PC-9 (cell line): ENCODE results near the gene ARMH1. TPM values are rescaled to one million over a fixed set of nuclear protein-coding genes. Genes with fewer than 3 reads are reported as not detected.

Source experiments
- BruUV-seq: library from RNA; stranded (reverse); fragments of 400-500 nt; replicated peaks from 2 replicates; lab custom pipeline; 2021; lab: Mats Ljungman, UMichigan
- CTCF ChIA-PET: fragments of 300-600 bp; sonication (Branson Sonifier 250); formaldehyde crosslinking; loops from one replicate; lab custom pipeline; 2022; ENCODE audit warnings: antibody characterized with exemption; lab: Charles Lee
- POLR2A ChIA-PET: fragments of 300-600 bp; sonication (Branson Sonifier 250); formaldehyde crosslinking; loops from one replicate; lab custom pipeline; 2022; ENCODE audit warnings: antibody characterized with exemption; ENCODE audit not compliant: unreplicated experiment; lab: Charles Lee
- DNase-seq, 2 experiments: peaks; one replicate each; pipeline versions ENCODE4 v3.0.0 to v3.0.0-alpha.2; 2015 to 2022; ENCODE audit warnings: mixed read lengths in 1 of 2
- H2AFZ ChIP-seq: fragments of 200-600 bp; sonication (generic); 2 replicates; pipeline ENCODE4 v1.8.1; 2017; ENCODE audit warnings: antibody characterized with exemption
- H3F3A ChIP-seq: fragments of 200-600 bp; sonication (generic); 2 replicates; pipeline ENCODE4 v1.8.1; 2017; ENCODE audit warnings: antibody characterized with exemption, mild to moderate bottlenecking, low read depth; ENCODE audit not compliant: insufficient read depth
- H3K27ac ChIP-seq: fragments of 200-600 bp; sonication (generic); 2 replicates; pipeline ENCODE4 v1.6.1; 2016; ENCODE audit warnings: mixed run types
- H3K27me3 ChIP-seq: fragments of 200-600 bp; sonication (generic); 2 replicates; pipeline ENCODE4 v1.6.1; 2016; ENCODE audit warnings: low read depth, mixed run types; ENCODE audit not compliant: insufficient read depth
- H3K36me3 ChIP-seq: fragments of 200-600 bp; sonication (generic); 2 replicates; pipeline ENCODE4 v1.6.1; 2016; ENCODE audit warnings: low read depth, mixed run types
- H3K4me1 ChIP-seq: fragments of 200-600 bp; sonication (generic); replicated peaks from 2 replicates; pipeline ENCODE4 v1.6.1; 2016; ENCODE audit warnings: mixed run types; ENCODE audit not compliant: insufficient read depth
- H3K4me2 ChIP-seq: fragments of 200-600 bp; sonication (generic); 2 replicates; pipeline ENCODE4 v1.6.1; 2017; ENCODE audit warnings: mixed run types
- H3K4me3 ChIP-seq: fragments of 200-600 bp; sonication (generic); 2 replicates; pipeline ENCODE4 v1.6.1; 2016; ENCODE audit warnings: mixed run types
- H3K79me2 ChIP-seq: fragments of 200-600 bp; sonication (generic); 2 replicates; pipeline ENCODE4 v1.6.1; 2017; ENCODE audit warnings: low read depth, mixed run types
- H3K9me2 ChIP-seq: fragments of 200-600 bp; sonication (generic); 2 replicates; pipeline ENCODE4 v1.8.1; 2017; ENCODE audit warnings: mild to moderate bottlenecking; ENCODE audit not compliant: insufficient read depth
- H3K9me3 ChIP-seq: fragments of 200-600 bp; sonication (generic); 2 replicates; pipeline ENCODE4 v1.8.1; 2016; ENCODE audit warnings: low read depth; ENCODE audit not compliant: insufficient read depth
- H4K20me1 ChIP-seq: fragments of 200-600 bp; sonication (generic); 2 replicates; pipeline ENCODE4 v1.8.1; 2017; ENCODE audit not compliant: insufficient read depth
- CTCF ChIP-seq: fragments of 200-600 bp; sonication (generic); conservative IDR thresholded peaks from 2 replicates; pipeline ENCODE4 v1.6.1; 2017; ENCODE audit warnings: mixed run types, antibody characterized with exemption, mild to moderate bottlenecking, moderate library complexity
- EZH2 ChIP-seq: fragments of 200-600 bp; sonication (generic); IDR thresholded peaks from 2 replicates; pipeline ENCODE4 v1.8.0; 2017; ENCODE audit warnings: antibody characterized with exemption, low read depth
- intact Hi-C: fragments of 100-400 bp; cut with micrococcal nuclease; formaldehyde crosslinking; loops from one replicate; pipeline ENCODE4 v1.10.0; 2022; ENCODE audit not compliant: unreplicated experiment
- total RNA-seq: library from RNA; stranded (reverse); gene quantifications from 2 replicates; pipeline ENCODE4 v1.2.3, GENCODE V29; 2021

Gene ARMH1
- total RNA-seq, 1 experiment from 2014 or later, result 16.9 TPM

GRCh38 chr1:44689447-44689765, 14.9 kb downstream of the ARMH1 start:
- POLR2A ChIA-PET, result interaction anchor here (0.6 kb wide), 1 partner anchor 43 kb away, joined by 33 read pairs; no protein-coding TSS in a partner anchor
- H3K27ac ChIP-seq, result no peak overlapping the region

GRCh38 chr1:44693159-44693558, 18.6 kb downstream of the ARMH1 start:
- H3K4me3 ChIP-seq, result no peak overlapping the region
- ChIA-PET CTCF (no interaction called here), POLR2A (interaction anchor here (0.6 kb wide), 1 partner anchor 1027 kb away, joined by 7 read pairs; no protein-coding TSS in a partner anchor)
- no peaks in the 10 kb centered on the region for H3K9me3 ChIP-seq
- H4K20me1 ChIP-seq, result no peaks in the 10 kb centered on the region
- H3K36me3 ChIP-seq, result no peaks in the 10 kb centered on the region
- no peaks in the 10 kb centered on the region for H3K79me2 ChIP-seq
- TF ChIP-seq CTCF (no peak), EZH2 (no peak)
- peaks cover 8% of the 10 kb centered on the region; the same call in 1 of the 2 replicates for H3K4me1 ChIP-seq
- H3K27ac ChIP-seq, result no peak overlapping the region
- no peak overlapping the region for H2AFZ ChIP-seq
- BruUV-seq, result no TSS peak
- DNase-seq, result no peak
- intact Hi-C loops, result no loop called here
- no peaks in the 10 kb centered on the region for H3K9me2 ChIP-seq
- H3F3A ChIP-seq, result peaks cover 6% of the 10 kb centered on the region; the same call in 1 of the 2 replicates
- H3K4me2 ChIP-seq, result no peak overlapping the region
- no peaks in the 10 kb centered on the region for H3K27me3 ChIP-seq

More at GRCh38 chr1:44689447-44689765, 14.9 kb downstream of the ARMH1 start:
- CTCF ChIA-PET, result no interaction called here
- H3K4me1 ChIP-seq, result peaks cover 6% of the 10 kb centered on the region; the same call in 1 of the 2 replicates
- no peak overlapping the region for H2AFZ ChIP-seq
- TF ChIP-seq EZH2, result no peak
- TF ChIP-seq CTCF, result no peak
- no TSS peak for BruUV-seq
- no peak for DNase-seq
- peaks cover 6% of the 10 kb centered on the region; the same call in 1 of the 2 replicates for H3F3A ChIP-seq
- H3K9me2 ChIP-seq, result no peaks in the 10 kb centered on the region
- no peaks in the 10 kb centered on the region for H4K20me1 ChIP-seq
- no peaks in the 10 kb centered on the region for H3K27me3 ChIP-seq
- no peaks in the 10 kb centered on the region for H3K36me3 ChIP-seq
- no peak overlapping the region for H3K4me3 ChIP-seq
- intact Hi-C loops, result no loop called here
- no peaks in the 10 kb centered on the region for H3K79me2 ChIP-seq
- no peaks in the 10 kb centered on the region for H3K9me3 ChIP-seq
- no peak overlapping the region for H3K4me2 ChIP-seq

GRCh38 chr1:44693900-44694299, 19.4 kb downstream of the ARMH1 start:
- Histone ChIP-seq H4K20me1 (no peaks in the 10 kb centered on the region), H3K4me1 (peaks cover 9% of the 10 kb centered on the region; the same call in 1 of the 2 replicates), H3K4me2 (no peak overlapping the region), H2AFZ (no peak overlapping the region), H3K27ac (no peak overlapping the region), H3K4me3 (no peak overlapping the region), H3K27me3 (no peaks in the 10 kb centered on the region), H3K36me3 (no peaks in the 10 kb centered on the region), H3K79me2 (no peaks in the 10 kb centered on the region), H3K9me2 (no peaks in the 10 kb centered on the region), H3K9me3 (no peaks in the 10 kb centered on the region), H3F3A (peaks cover 4% of the 10 kb centered on the region; the same call in 1 of the 2 replicates)
- TF ChIP-seq EZH2, result no peak
- no peak for TF ChIP-seq CTCF
- CTCF ChIA-PET, result no interaction called here
- no peak for DNase-seq
- POLR2A ChIA-PET, result no interaction called here
- BruUV-seq, result no TSS peak
- intact Hi-C loops, result no loop called here
